DOHH2 (cell line): ENCODE measurements around the gene TRPM3.

Source experiments
- CTCF ChIP-seq: fragments of 200-600 bp; sonication (generic); IDR thresholded peaks from one replicate; pipeline ENCODE4 v1.5.1; 2014; ENCODE audit warnings: antibody characterized with exemption, mild to moderate bottlenecking, low read depth, low read length; ENCODE audit not compliant: poor library complexity, severe bottlenecking
- EZH2phosphoT487 ChIP-seq: fragments of 200-600 bp; sonication (generic); IDR thresholded peaks from 2 replicates; pipeline ENCODE4 v1.6.1; 2017; ENCODE audit warnings: borderline replicate concordance, mild to moderate bottlenecking, antibody characterized with exemption, low read length, moderate library complexity, mixed read lengths

GRCh38 chr9:70933321-70933720 is 188.1 kb downstream of the TRPM3 start:
- TF ChIP-seq CTCF: no peak
- no peak for TF ChIP-seq EZH2phosphoT487
